Measurements from ENCODE around the gene ANAPC16. TPM values are rescaled to one million over a fixed set of nuclear protein-coding genes. Genes with fewer than 3 reads are reported as not detected.
A peak's percentile ranks its signal among the peaks of the same experiment; 100 is the strongest.

The ANAPC16 gene
- total and polyA plus RNA-seq, 2 experiments from 2014 or later: 69.6 to 97.9 TPM

DNA sequence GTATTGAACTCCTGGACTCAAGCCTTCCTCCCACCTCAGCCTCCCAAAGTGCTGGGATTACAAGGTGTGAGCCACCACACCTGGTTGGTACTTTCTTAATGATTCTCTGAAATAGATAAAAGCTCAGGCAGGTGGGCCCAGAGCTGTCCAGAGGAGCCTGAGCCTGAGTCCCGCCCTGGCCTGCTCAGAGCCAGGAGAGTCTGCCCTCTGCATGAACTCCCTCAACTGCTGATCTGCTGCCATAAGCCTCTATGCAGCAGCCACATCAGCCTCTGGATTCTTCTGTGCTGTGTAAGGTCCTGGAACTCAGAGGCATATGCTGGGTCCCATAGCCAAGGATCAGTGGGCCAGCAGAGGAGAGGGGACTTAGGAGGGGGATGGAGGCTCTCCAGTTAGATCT is 34.9 kb downstream of the ANAPC16 start:
- Histone ChIP-seq H3K79me2 (ENCODE audit: insufficient read depth) (no peaks in the 10 kb centered on the region), H3K4me2 (ENCODE audit: unreplicated experiment) (no peak overlapping the region), H2AFZ (no peak overlapping the region), H3K36me3 (ENCODE audit: low read depth) (no peaks in the 10 kb centered on the region), H3K9me2 (ENCODE audit: insufficient read depth) (no peaks in the 10 kb centered on the region), H3K27ac (no peak overlapping the region), H3K9me3 (ENCODE audit: low read depth) (no peaks in the 10 kb centered on the region), H3K4me3 (no peak overlapping the region), H3K27me3 (replicated peaks; ENCODE audit: insufficient read depth) (no peaks in the 10 kb centered on the region), H3K9ac (no peak overlapping the region), H4K20me1 (ENCODE audit: insufficient read depth) (no peaks in the 10 kb centered on the region), H3K4me1 (ENCODE audit: insufficient read depth) (peaks cover 16% of the 10 kb centered on the region), H3F3A (ENCODE audit: insufficient read depth) (no peaks in the 10 kb centered on the region)
- 57 to 77% methylated on average over 1 of the region's 1 CpG for WGBS, 2 experiments (ENCODE audit: low coverage in 1 of 2, low lambda C conversion rate in 2 of 2, missing lambda C conversion rate in 2 of 2)
- in situ Hi-C loops (cut with MboI): loop anchor here (5.0 kb wide), 1 partner anchor 77 kb away; no protein-coding TSS in a partner anchor
- peak; percentile 84 for DNase-seq
- TF ChIP-seq EZH2phosphoT487 (IDR thresholded peaks at IDR 0.05; ENCODE audit: insufficient read depth, low read depth) (no peak), EZH2 (IDR thresholded peaks at IDR 0.05; ENCODE audit: insufficient read depth, poor library complexity, severe bottlenecking) (no peak)

DNA sequence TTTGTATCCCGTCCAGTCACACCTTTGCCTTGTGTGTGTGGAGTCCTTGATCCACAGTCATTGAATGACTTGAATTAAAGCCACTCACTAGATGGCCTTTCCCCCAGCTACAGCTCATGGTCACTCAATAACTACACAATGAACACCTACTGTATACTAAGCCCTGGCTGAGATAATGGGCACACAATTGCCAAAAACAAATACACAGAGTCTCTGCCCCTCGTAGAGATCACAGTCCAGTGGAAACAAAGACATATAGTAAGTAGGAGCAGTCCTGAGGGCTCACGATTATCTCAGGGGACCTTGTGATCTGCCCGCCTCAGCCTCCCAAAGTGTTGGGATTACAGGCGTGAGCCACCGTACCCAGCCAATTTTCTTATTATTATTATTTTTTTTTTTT is 35.8 kb downstream of the ANAPC16 start:
- H3K79me2 ChIP-seq (ENCODE audit: insufficient read depth): no peaks in the 10 kb centered on the region
- no peaks in the 10 kb centered on the region for H3K36me3 ChIP-seq (ENCODE audit: low read depth)
- WGBS, 2 experiments (ENCODE audit: low coverage in 1 of 2, low lambda C conversion rate in 2 of 2, missing lambda C conversion rate in 2 of 2): 76 to 86% methylated on average over 6 of the region's 6 CpGs
- H4K20me1 ChIP-seq (ENCODE audit: insufficient read depth): no peaks in the 10 kb centered on the region
- TF ChIP-seq EZH2 (IDR thresholded peaks at IDR 0.05; ENCODE audit: insufficient read depth, poor library complexity, severe bottlenecking): no peak
- no peak for TF ChIP-seq EZH2phosphoT487 (IDR thresholded peaks at IDR 0.05; ENCODE audit: insufficient read depth, low read depth)
- H3F3A ChIP-seq (ENCODE audit: insufficient read depth): no peaks in the 10 kb centered on the region
- H2AFZ ChIP-seq: no peak overlapping the region
- H3K4me3 ChIP-seq: no peak overlapping the region
- no peak for DNase-seq
- H3K4me1 ChIP-seq (ENCODE audit: insufficient read depth): peaks cover 16% of the 10 kb centered on the region
- H3K27ac ChIP-seq: no peak overlapping the region
- no peaks in the 10 kb centered on the region for H3K9me3 ChIP-seq (ENCODE audit: low read depth)
- in situ Hi-C loops (cut with MboI): loop anchor here (5.0 kb wide), 1 partner anchor 76 kb away; no protein-coding TSS in a partner anchor
- no peaks in the 10 kb centered on the region for H3K9me2 ChIP-seq (ENCODE audit: insufficient read depth)
- no peak overlapping the region for H3K4me2 ChIP-seq (ENCODE audit: unreplicated experiment)
- H3K27me3 ChIP-seq (replicated peaks; ENCODE audit: insufficient read depth): no peaks in the 10 kb centered on the region
- H3K9ac ChIP-seq: no peak overlapping the region

DNA sequence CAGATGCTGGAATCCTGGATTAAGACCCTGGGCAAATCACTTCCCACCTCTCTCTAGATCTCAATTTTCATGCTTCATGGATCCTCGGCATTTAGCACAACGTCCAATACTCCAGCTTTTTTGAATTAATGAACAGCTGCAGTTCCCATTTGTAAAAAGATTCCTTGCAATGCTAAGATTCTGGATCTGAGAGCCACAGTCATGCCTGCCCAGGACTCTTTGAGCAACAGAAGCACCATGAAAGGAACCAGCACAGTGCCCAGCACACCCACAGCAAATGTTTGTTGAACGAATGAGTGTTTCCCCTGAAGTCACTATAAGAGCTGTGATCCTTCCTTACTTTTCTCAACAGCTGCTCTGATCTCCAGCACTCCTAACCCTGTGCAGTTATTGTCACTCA is 37.2 kb downstream of the ANAPC16 start:
- Histone ChIP-seq H3K4me3 (no peak overlapping the region), H3K4me2 (ENCODE audit: unreplicated experiment) (no peak overlapping the region), H3K27me3 (replicated peaks; ENCODE audit: insufficient read depth) (no peaks in the 10 kb centered on the region), H3F3A (ENCODE audit: insufficient read depth) (no peaks in the 10 kb centered on the region), H3K27ac (no peak overlapping the region), H3K4me1 (ENCODE audit: insufficient read depth) (peaks cover 16% of the 10 kb centered on the region), H2AFZ (peak overlapping the region; percentile 51), H3K79me2 (ENCODE audit: insufficient read depth) (no peaks in the 10 kb centered on the region), H3K9me2 (ENCODE audit: insufficient read depth) (no peaks in the 10 kb centered on the region), H3K9ac (no peak overlapping the region), H3K36me3 (ENCODE audit: low read depth) (no peaks in the 10 kb centered on the region), H3K9me3 (ENCODE audit: low read depth) (no peaks in the 10 kb centered on the region), H4K20me1 (ENCODE audit: insufficient read depth) (no peaks in the 10 kb centered on the region)
- TF ChIP-seq EZH2phosphoT487 (IDR thresholded peaks at IDR 0.05; ENCODE audit: insufficient read depth, low read depth): no peak
- no peak for DNase-seq
- in situ Hi-C loops (cut with MboI): loop anchor here (5.0 kb wide), 1 partner anchor 74 kb away; no protein-coding TSS in a partner anchor
- WGBS, 2 experiments (ENCODE audit: low coverage in 1 of 2, low lambda C conversion rate in 2 of 2, missing lambda C conversion rate in 2 of 2): 35 to 44% methylated on average over 3 of the region's 3 CpGs

DNA sequence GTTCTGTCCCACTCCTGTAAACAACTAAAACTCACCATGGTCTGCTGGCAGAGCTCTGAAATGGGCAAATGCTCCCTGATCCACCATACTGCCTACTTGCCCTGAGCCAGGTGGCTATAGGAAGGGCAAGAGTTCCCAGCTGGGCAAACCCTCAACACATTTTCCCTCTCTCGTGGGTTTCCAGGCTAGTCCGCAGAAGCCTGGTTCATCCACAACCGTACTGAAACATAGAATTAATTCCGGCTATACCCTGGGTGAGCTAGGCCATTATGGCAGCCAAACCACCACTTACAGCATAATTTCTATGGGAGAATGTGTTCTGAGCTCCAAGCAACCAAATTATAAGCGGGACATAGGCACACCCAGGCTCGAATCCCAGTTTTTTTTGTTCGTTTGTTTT is 37.8 kb downstream of the ANAPC16 start:
- Histone ChIP-seq H3K4me2 (ENCODE audit: unreplicated experiment) (no peak overlapping the region), H3F3A (ENCODE audit: insufficient read depth) (no peaks in the 10 kb centered on the region), H3K4me3 (no peak overlapping the region), H3K36me3 (ENCODE audit: low read depth) (no peaks in the 10 kb centered on the region), H4K20me1 (ENCODE audit: insufficient read depth) (no peaks in the 10 kb centered on the region), H3K27ac (no peak overlapping the region), H3K4me1 (ENCODE audit: insufficient read depth) (peaks cover 13% of the 10 kb centered on the region), H2AFZ (peak overlapping the region; percentile 51; the same call in 1 of the 2 replicates), H3K27me3 (replicated peaks; ENCODE audit: insufficient read depth) (no peaks in the 10 kb centered on the region), H3K9me2 (ENCODE audit: insufficient read depth) (no peaks in the 10 kb centered on the region), H3K79me2 (ENCODE audit: insufficient read depth) (no peaks in the 10 kb centered on the region), H3K9me3 (ENCODE audit: low read depth) (no peaks in the 10 kb centered on the region), H3K9ac (no peak overlapping the region)
- 51 to 56% methylated on average over 7 of the region's 7 CpGs for WGBS, 2 experiments (ENCODE audit: low coverage in 1 of 2, low lambda C conversion rate in 2 of 2, missing lambda C conversion rate in 2 of 2)
- DNase-seq: no peak
- no peak for TF ChIP-seq EZH2 (IDR thresholded peaks at IDR 0.05; ENCODE audit: insufficient read depth, poor library complexity, severe bottlenecking)
- TF ChIP-seq EZH2phosphoT487 (IDR thresholded peaks at IDR 0.05; ENCODE audit: insufficient read depth, low read depth): no peak
- in situ Hi-C loops (cut with MboI): loop anchor here (5.0 kb wide), 1 partner anchor 74 kb away; no protein-coding TSS in a partner anchor
